ENCODE results near the gene COL16A1.

COL16A1 gene

DNA sequence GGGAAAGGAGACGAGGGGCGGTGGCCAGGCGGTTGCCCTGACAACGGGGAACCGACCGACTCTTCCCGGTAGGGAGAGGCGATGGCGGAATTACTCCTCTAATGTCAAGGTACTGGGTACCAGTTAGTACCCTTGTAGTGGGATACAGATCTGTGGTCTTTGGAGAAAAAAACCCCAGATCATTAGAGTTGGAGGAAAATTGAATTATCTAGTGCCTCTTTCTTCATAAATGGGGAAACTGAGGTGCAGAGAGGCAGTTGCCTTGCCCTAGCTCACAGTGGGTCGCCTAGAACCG, 58.6 kb downstream of the COL16A1 start:
- DNase-seq = no peak

GRCh38 chr1:31644560-31645273, 59.1 kb downstream of the COL16A1 start, which contains the start of gene PEF1:
Gene PEF1, minus strand, starts transcription at chr1:31644876. Its CDS starts 12 bp downstream, at chr1:31644864.
- DNase-seq = peak; percentile 96 to 97

GRCh38 chr1:31643976-31644559, 59.7 kb downstream of the COL16A1 start:
- DNase-seq = no peak

DNA sequence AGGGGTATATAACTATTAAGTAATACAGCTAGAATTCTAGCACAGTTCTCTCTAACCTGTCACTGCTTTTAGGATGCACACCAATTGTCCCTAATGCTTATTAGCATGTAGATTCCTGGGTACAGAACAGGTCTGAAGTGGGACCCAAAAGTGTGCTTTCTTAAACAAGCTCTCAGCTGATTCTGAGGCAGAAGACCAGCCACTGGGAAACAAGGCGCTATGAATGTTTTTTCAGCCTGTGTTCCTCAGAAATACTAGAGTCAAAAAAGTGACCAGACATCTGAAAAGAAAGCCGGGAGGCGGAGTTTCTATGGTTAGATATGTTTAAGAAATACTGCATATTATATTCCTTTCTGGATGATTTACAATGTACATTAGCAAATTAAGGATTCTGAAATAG, 60.9 kb downstream of the COL16A1 start:
- no peak for DNase-seq

GRCh38 chr1:31642366-31642765, 61.5 kb downstream of the COL16A1 start:
- DNase-seq = no peak

GRCh38 chr1:31640964-31641363, 62.9 kb downstream of the COL16A1 start:
- DNase-seq = no peak

GRCh38 chr1:31640179-31640578, 63.6 kb downstream of the COL16A1 start:
- DNase-seq = no peak

- no peak for DNase-seq
Measured at GRCh38 chr1:31639543-31639942, 64.3 kb downstream of the COL16A1 start.

DNA sequence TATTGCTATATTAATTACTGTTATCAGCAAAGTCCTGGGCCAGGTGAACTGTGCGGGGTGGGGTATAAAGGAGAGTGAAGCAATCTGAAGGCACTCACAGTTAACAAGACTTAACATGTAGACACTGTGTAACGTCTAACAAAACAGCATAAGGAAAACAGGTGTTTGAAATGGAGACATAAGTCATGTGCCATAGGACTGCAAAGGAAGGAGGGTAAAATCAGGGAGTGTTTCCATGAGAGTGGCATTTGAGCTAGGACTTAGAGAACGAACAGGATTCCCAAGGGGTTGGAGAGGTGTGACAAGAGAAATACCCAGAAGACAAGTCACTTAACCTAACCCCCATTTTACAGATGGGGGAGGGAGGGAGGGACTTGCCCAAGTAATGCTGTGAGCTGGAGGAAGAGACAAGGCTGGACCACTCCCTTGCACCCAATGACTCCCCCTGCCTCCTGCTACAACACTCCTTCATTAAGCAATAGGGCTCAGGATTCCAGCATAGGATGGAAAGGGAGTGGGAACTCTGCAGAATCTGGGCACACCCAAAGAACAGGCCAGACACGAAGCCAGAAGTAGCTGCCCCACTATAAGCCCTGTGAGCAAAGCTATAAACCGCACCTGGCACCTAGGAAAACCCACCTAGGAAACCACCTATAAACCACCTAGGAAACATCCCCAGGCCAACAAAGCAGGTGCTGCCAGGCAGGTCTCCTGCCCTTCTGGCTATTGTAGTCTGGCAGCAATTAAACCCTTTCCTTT, 65.7 kb downstream of the COL16A1 start:
- no peak for DNase-seq

DNA sequence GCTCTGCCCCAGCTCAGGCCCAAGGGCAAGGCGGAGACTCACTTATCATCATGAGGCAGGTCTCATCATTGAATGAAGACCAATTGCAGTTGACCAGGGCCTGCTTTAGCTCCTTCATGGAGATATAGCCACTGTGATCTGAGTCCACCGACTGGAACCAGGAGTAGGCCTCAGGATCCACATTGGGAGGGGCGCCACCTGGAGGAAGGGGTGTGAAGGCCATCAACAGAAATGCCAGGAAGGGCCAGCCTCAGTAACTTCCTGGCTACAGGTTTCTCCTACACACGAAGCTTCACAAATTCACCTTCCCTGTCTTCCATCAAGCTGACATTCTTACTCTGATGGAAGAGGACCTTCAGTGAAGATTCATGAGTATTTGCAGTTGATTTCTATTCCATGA, 70.7 kb downstream of the COL16A1 start:
- DNase-seq = no peak

DNA sequence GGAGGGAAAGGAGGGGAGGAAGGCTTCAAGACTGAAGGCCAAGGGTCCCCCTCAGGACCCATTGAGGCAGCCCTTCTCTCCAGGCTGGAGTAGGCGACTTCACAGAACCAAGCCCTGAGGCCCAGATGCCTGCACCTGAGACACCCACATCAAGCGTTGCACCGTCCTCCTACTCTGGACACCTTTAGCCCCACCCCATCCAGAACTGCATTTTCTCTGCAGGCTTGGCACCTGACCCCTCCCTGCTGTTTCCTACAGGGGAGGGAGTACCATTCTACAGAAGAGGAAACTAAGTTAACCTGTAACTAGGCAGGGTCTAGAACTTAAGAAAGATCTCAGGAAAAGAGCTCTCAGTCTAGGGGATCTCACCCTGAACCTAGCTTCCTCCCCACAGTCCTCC, 71.2 kb downstream of the COL16A1 start:
- DNase-seq = no peak

- DNase-seq = no peak
Measured at GRCh38 chr1:31628931-31629556, 74.8 kb downstream of the COL16A1 start.

GRCh38 chr1:31627930-31628559, 75.8 kb downstream of the COL16A1 start:
- DNase-seq = no peak

GRCh38 chr1:31627301-31627929, 76.4 kb downstream of the COL16A1 start:
- no peak for DNase-seq

DNA sequence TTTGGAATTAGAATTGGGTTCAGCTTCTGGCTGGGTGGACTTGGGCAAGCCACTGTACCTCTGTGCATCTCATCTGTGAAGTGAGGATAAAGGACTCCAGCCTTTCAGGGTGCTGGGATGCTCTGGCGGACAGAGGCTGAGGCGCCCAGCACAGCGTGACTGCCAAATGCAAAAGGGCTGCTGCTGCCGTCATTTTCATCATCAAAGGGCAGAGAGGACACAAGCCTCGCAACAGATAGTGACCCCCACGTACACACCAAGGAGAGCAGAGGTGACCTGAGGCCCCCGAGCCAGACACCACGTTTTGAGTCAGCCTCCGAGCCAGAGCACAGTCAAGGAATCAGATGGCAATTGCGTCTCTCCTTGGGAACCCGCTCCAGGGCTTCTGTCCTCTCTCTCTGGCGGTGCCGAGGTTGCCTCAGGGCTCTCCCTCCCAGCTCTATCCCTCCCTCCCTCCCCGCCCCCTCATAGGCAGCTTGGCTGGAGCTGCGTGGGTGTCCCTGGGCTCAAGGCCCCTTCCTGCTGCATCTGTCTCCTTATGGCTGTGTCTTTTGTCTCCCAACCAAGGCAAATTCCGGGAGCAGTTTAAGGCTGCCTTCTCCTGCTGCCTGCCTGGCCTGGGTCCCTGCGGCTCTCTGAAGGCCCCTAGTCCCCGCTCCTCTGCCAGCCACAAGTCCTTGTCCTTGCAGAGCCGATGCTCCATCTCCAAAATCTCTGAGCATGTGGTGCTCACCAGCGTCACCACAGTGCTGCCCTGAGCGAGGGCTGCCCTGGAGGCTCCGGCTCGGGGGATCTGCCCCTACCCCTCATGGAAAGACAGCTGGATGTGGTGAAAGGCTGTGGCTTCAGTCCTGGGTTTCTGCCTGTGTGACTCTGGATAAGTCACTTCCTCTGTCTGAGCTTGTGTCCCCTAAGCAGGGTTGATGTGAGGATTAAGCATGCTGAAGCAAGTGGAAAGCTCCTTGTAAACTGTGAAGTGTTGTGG, 77.3 kb downstream of the COL16A1 start:
- DNase-seq = no peak

- DNase-seq = no peak
Measured at GRCh38 chr1:31625561-31626222, 78.1 kb downstream of the COL16A1 start.

GRCh38 chr1:31624731-31625514, 78.9 kb downstream of the COL16A1 start:
- no peak for DNase-seq

- DNase-seq = no peak
Measured at GRCh38 chr1:31624309-31624708, 79.5 kb downstream of the COL16A1 start.

- DNase-seq = no peak
Measured at GRCh38 chr1:31623365-31623764, 80.5 kb downstream of the COL16A1 start.

All from NCI-H1930 (cell line).